HepG2 (cell line): ENCODE results near the gene PPP1R7. TPM values are rescaled to one million over a fixed set of nuclear protein-coding genes. Genes with fewer than 3 reads are reported as not detected.

Source experiments
- ATAC-seq: fragments of 200-7000 bp; cut with Tn5 transposase; 3 replicates; pipeline ENCODE4 v1.9.1; 2020; ENCODE audit warnings: mild to moderate bottlenecking, moderate library complexity
- BruUV-seq: library from RNA; stranded (reverse); fragments of 400-500 nt; replicated peaks from 2 replicates; lab custom pipeline; 2021; lab: Mats Ljungman, UMichigan
- CTCF ChIA-PET: fragments of 300-600 bp; formaldehyde crosslinking; extraction: SDS; loops from one replicate; lab custom pipeline; 2021; ENCODE audit warnings: low total read pairs, inconsistent platforms, low intra/inter-chr PET ratio; lab: Yijun Ruan, JAX
- POLR2A ChIA-PET: fragments of 350-600 bp; sonication (Branson Sonifier 250); formaldehyde crosslinking; loops from one replicate; lab custom pipeline; 2020; ENCODE audit warnings: antibody characterized with exemption, inconsistent platforms; lab: Yijun Ruan, JAX
- DNase-seq: peaks from one replicate; pipeline ENCODE4 v3.0.0-alpha.2; 2015; ENCODE audit warnings: low spot score
- FAIRE-seq: peaks from 3 replicates; lab custom pipeline; 2011; peaks lifted over from hg19 to GRCh38; lab: Jason Lieb, UNC
- H2AFZ ChIP-seq: one replicate; pipeline ENCODE4 v1.6.1; 2011; ENCODE audit warnings: low read length, inconsistent platforms
- H3K27ac ChIP-seq: fragments of 300-600 bp; 3 replicates; pipeline ENCODE4 v1.8.0; 2011; ENCODE audit warnings: mixed run types, mild to moderate bottlenecking, mixed read lengths, low read length, inconsistent platforms; ENCODE audit not compliant: insufficient read depth; ENCODE audit errors: extremely low read length
- H3K27me3 ChIP-seq, 2 experiments: fragments of 200-600 bp in 1 of 2; 2 replicates in 1 of 2; 3 replicates in 1 of 2; pipeline versions ENCODE4 v1.6.0 to v1.8.0; 2011; ENCODE audit warnings: low read length in 2 of 2, mild to moderate bottlenecking in 2 of 2, moderate library complexity in 2 of 2, inconsistent platforms in 1 of 2; ENCODE audit not compliant: insufficient read depth in 2 of 2, control insufficient read depth in 1 of 2
- H3K36me3 ChIP-seq, 2 experiments: fragments of 200-600 bp in 1 of 2; replicated peaks in 1 of 2; 2 replicates in 1 of 2; 3 replicates in 1 of 2; pipeline versions ENCODE4 v1.5.1 to v1.8.0; 2011; ENCODE audit warnings: low read length in 2 of 2, inconsistent platforms in 1 of 2; ENCODE audit not compliant: insufficient read depth in 2 of 2, control insufficient read depth in 1 of 2
- H3K4me1 ChIP-seq: 2 replicates; pipeline ENCODE4 v1.5.1; 2012; ENCODE audit warnings: low read length, inconsistent platforms; ENCODE audit not compliant: insufficient read depth
- H3K4me2 ChIP-seq: 2 replicates; pipeline ENCODE4 v1.6.0; 2011; ENCODE audit warnings: low read depth, low read length, inconsistent platforms
- H3K4me3 ChIP-seq, 3 experiments: fragments of 200-600 bp in 1 of 3; sonication (generic), shearing (Covaris generic) in 1 of 3; replicated peaks in 1 of 3; 2 replicates each; pipeline ENCODE4 v1.5.1; 2011 to 2016; ENCODE audit warnings: low read length in 3 of 3, inconsistent platforms in 2 of 3, low read depth in 2 of 3, mild to moderate bottlenecking in 2 of 3, control low read depth in 1 of 3, mixed read lengths in 1 of 3; ENCODE audit not compliant: insufficient read depth in 1 of 3
- H3K79me2 ChIP-seq: one replicate; pipeline ENCODE4 v1.6.1; 2011; ENCODE audit warnings: low read length, inconsistent platforms; ENCODE audit not compliant: insufficient read depth
- H3K9ac ChIP-seq: 2 replicates; pipeline ENCODE4 v1.6.0; 2011; ENCODE audit warnings: mild to moderate bottlenecking, low read depth, low read length, inconsistent platforms; ENCODE audit not compliant: insufficient read depth
- H3K9me3 ChIP-seq: 2 replicates; pipeline ENCODE4 v1.5.1; 2012; ENCODE audit warnings: mild to moderate bottlenecking, low read length
- H4K20me1 ChIP-seq: 2 replicates; pipeline ENCODE4 v1.6.0; 2011; ENCODE audit warnings: inconsistent platforms, mild to moderate bottlenecking, low read length, moderate library complexity; ENCODE audit not compliant: insufficient read depth
- E2F2 ChIP-seq: sonication (generic); formaldehyde crosslinking; IDR thresholded peaks from 2 replicates; pipeline ENCODE4 v1.4.0; 2020; ENCODE audit warnings: missing genetic modification reagents, borderline replicate concordance
- FOSL2 ChIP-seq: sonication (generic); formaldehyde crosslinking; IDR thresholded peaks from 2 replicates; pipeline ENCODE4 v1.4.0; 2020; ENCODE audit warnings: missing genetic modification reagents
- KAT7 ChIP-seq: IDR thresholded peaks from 2 replicates; pipeline ENCODE4 v1.6.1; 2018; ENCODE audit warnings: borderline replicate concordance, missing compliant biosample characterization
- MTF2 ChIP-seq: sonication (generic); formaldehyde crosslinking; IDR thresholded peaks from 2 replicates; pipeline ENCODE4 v1.5.0; 2020; ENCODE audit warnings: missing genetic modification reagents, borderline replicate concordance
- NFAT5 ChIP-seq: sonication (generic); formaldehyde crosslinking; IDR thresholded peaks from 2 replicates; pipeline ENCODE4 v1.4.0; 2020; ENCODE audit warnings: missing genetic modification reagents
- NFATC3 ChIP-seq: sonication (generic); formaldehyde crosslinking; IDR thresholded peaks from 2 replicates; pipeline ENCODE4 v1.5.1; 2020; ENCODE audit warnings: mild to moderate bottlenecking, missing genetic modification reagents
- TEAD3 ChIP-seq: optimal IDR thresholded peaks from 2 replicates; pipeline ENCODE3; 2016; ENCODE audit warnings: borderline replicate concordance
- TFAP4 ChIP-seq: sonication (generic); IDR thresholded peaks from 2 replicates; pipeline ENCODE4 v1.6.1; 2016; ENCODE audit warnings: low read depth, borderline replicate concordance
- TRIM24 ChIP-seq: sonication (generic); formaldehyde crosslinking; IDR thresholded peaks from 2 replicates; pipeline ENCODE4 v1.8.0; 2022; ENCODE audit warnings: mild to moderate bottlenecking, missing genetic modification reagents
- ZFP36L1 ChIP-seq: sonication (generic); formaldehyde crosslinking; IDR thresholded peaks from 2 replicates; pipeline ENCODE4 v1.8.0; 2022; ENCODE audit warnings: mild to moderate bottlenecking, missing genetic modification reagents, moderate library complexity
- ZFX ChIP-seq: sonication (generic); formaldehyde crosslinking; IDR thresholded peaks from 2 replicates; pipeline ENCODE4 v1.4.0; 2020; ENCODE audit warnings: mild to moderate bottlenecking, low read depth, missing genetic modification reagents, moderate library complexity
- ZNF484 ChIP-seq: sonication (generic); formaldehyde crosslinking; IDR thresholded peaks from 2 replicates; pipeline ENCODE4 v1.5.1; 2020; ENCODE audit warnings: mild to moderate bottlenecking, low read depth, missing genetic modification reagents, borderline replicate concordance
- ZNF501 ChIP-seq: sonication (generic); formaldehyde crosslinking; IDR thresholded peaks from 2 replicates; pipeline ENCODE4 v1.5.1; 2020; ENCODE audit warnings: mild to moderate bottlenecking, moderate library complexity, missing genetic modification reagents
- ZNF550 ChIP-seq: sonication (generic); formaldehyde crosslinking; IDR thresholded peaks from 2 replicates; pipeline ENCODE4 v1.4.0; 2020; ENCODE audit warnings: mild to moderate bottlenecking, missing genetic modification reagents, borderline replicate concordance
- ZNF580 ChIP-seq: IDR thresholded peaks from 2 replicates; pipeline ENCODE4 v1.6.1; 2016; ENCODE audit warnings: low read depth, borderline replicate concordance
- ZNF598 ChIP-seq: sonication (generic); formaldehyde crosslinking; IDR thresholded peaks from 2 replicates; pipeline ENCODE4 v1.5.1; 2020; ENCODE audit warnings: mild to moderate bottlenecking, missing genetic modification reagents, borderline replicate concordance
- ZNF678 ChIP-seq: sonication (generic); formaldehyde crosslinking; IDR thresholded peaks from 2 replicates; pipeline ENCODE4 v1.4.0; 2020; ENCODE audit warnings: mild to moderate bottlenecking, missing genetic modification reagents
- ZNF891 ChIP-seq: sonication (generic); formaldehyde crosslinking; IDR thresholded peaks from 2 replicates; pipeline ENCODE4 v1.5.0; 2020; ENCODE audit warnings: mild to moderate bottlenecking, missing genetic modification reagents
- WGBS: methylation state at CpG from one replicate; pipeline ENCODE4 v1.1.6; 2017; ENCODE audit warnings: low lambda C conversion rate; 5-methylcytosine and 5-hydroxymethylcytosine counted together
- in situ Hi-C: cut with HindIII; loops from 2 replicates; pipeline ENCODE4 v1.10.0; 2017; ENCODE audit warnings: low pct_unique_long_range_greater_than_20kb; ENCODE audit not compliant: extremely low pct_ligation_motif_present
- intact Hi-C: fragments of 100-400 bp; cut with micrococcal nuclease; formaldehyde crosslinking; loops from one replicate; pipeline ENCODE4 v1.10.0; 2022; ENCODE audit not compliant: unreplicated experiment
- polyA plus RNA-seq, 8 experiments: library from polyadenylated mRNA; depleted of rRNA in 3 of 8; stranded (reverse) in 7 of 8; unstranded in 1 of 8; fragments of >200 nt; fragmentation: Illumina TruSeq in 4 of 8; extraction: Trizol in 4 of 8; gene quantifications; 2 replicates each; pipeline versions ENCODE4 v1.2.1 to v1.2.3, GENCODE V29; 2011 to 2016; ENCODE audit warnings: low read depth in 4 of 8, missing spikeins in 1 of 8, mixed read lengths in 1 of 8; ENCODE audit not compliant: insufficient read depth in 1 of 8
- total RNA-seq, 5 experiments: library from RNA; depleted of rRNA; stranded (reverse); fragments of >200 nt; fragmentation: Illumina TruSeq; extraction: Trizol; gene quantifications; 2 replicates each; pipeline ENCODE4 v1.2.3, GENCODE V29; 2016; ENCODE audit warnings: low read depth in 1 of 5

Gene PPP1R7
- total and polyA plus RNA-seq, 2 of the 13 experiments (the other 11 are each of a cell fraction or from before 2014, with no cell fraction given), result 33.3 to 67.9 TPM

- Histone ChIP-seq H3K27me3 (no peaks in the 10 kb centered on the region; a peak in 1 of 5 replicates), H3K27ac (peak overlapping the region; percentile 36), H2AFZ (no peak overlapping the region), H3K4me2 (peak overlapping the region; percentile 99), H3K4me3 (peak overlapping the region; percentile 83 to 96 (median 91)), H3K36me3 (peaks cover 3 to 6% of the 10 kb centered on the region in 2 experiments; a peak in 3 of 5 replicates), H3K9ac (peak overlapping the region; percentile 70), H3K9me3 (no peaks in the 10 kb centered on the region), H4K20me1 (no peaks in the 10 kb centered on the region), H3K79me2 (peaks cover 22% of the 10 kb centered on the region), H3K4me1 (peaks cover 25% of the 10 kb centered on the region)
- FAIRE-seq (no peak), DNase-seq (no peak), ATAC-seq (peak; percentile 35)
- intact Hi-C loops, result loop anchor here (1.0 to 2.0 kb wide), 2 partner anchors 47 to 56 kb away; partner anchors contain the start of gene MTERF4
- ChIA-PET POLR2A (interaction anchor here (0.8 to 2.7 kb wide), 14 partner anchors 13 to 293 kb away, joined by 3 to 21 read pairs (median 4); partner anchors contain the start of gene MTERF4), CTCF (interaction anchor here (1.9 kb wide), 1 partner anchor 71 kb away, joined by 9 read pairs; no protein-coding TSS in a partner anchor)
- WGBS, result 0% methylated on average over 21 of the region's 23 CpGs
- BruUV-seq, result no TSS peak
- in situ Hi-C loops, result no loop called here
- TF ChIP-seq ZFX (no peak), ZNF891 (CRISPR knock-in tag) (peak; percentile 75), NFAT5 (CRISPR knock-in tag) (no peak), KAT7 (CRISPR knock-in tag) (peak; percentile 27; the same call in 1 of the 2 replicates), ZNF580 (CRISPR knock-in tag) (0 out of 2 replicates have a peak, but pooled peaks have one; percentile 16), TEAD3 (CRISPR knock-in tag) (no peak), ZNF501 (CRISPR knock-in tag) (0 out of 2 replicates have a peak, but pooled peaks have one; percentile 38), MTF2 (CRISPR knock-in tag) (no peak), ZNF678 (CRISPR knock-in tag) (0 out of 2 replicates have a peak, but pooled peaks have one; percentile 67), ZNF484 (CRISPR knock-in tag) (no peak), TFAP4 (peak; percentile 17; the same call in 1 of the 2 replicates), FOSL2 (no peak), ZNF598 (CRISPR knock-in tag) (peak; percentile 74; the same call in 1 of the 2 replicates), E2F2 (CRISPR knock-in tag) (no peak), ZFP36L1 (CRISPR knock-in tag) (no peak), NFATC3 (CRISPR knock-in tag) (no peak), ZNF550 (no peak), TRIM24 (CRISPR knock-in tag) (no peak)
Measured at GRCh38 chr2:241149675-241149924, 667 bp upstream of the PPP1R7 start.
